Activated naive CD8-positive, alpha-beta T cell (primary cell): ENCODE measurements around the gene RCHY1.
"Not testable (repeated sequence)": the region's sequence is repeated elsewhere in the genome, so short reads cannot be mapped to it uniquely, and the experiment has no call there.

ENCODE experiments used
- H3K27ac Mint-ChIP-seq: one replicate; pipeline ENCODE4 v1.8.0; 2021; ENCODE audit warnings: mixed read lengths
- H3K27me3 Mint-ChIP-seq: one replicate; pipeline ENCODE4 v1.8.0; 2021; ENCODE audit warnings: mixed read lengths
- H3K36me3 Mint-ChIP-seq: one replicate; pipeline ENCODE4 v1.8.0; 2021; ENCODE audit warnings: mixed read lengths
- H3K4me1 Mint-ChIP-seq: one replicate; pipeline ENCODE4 v1.8.0; 2021; ENCODE audit warnings: low read depth, mixed read lengths
- H3K4me3 Mint-ChIP-seq: one replicate; pipeline ENCODE4 v1.8.0; 2021; ENCODE audit warnings: mild to moderate bottlenecking, mixed read lengths
- H3K9me3 Mint-ChIP-seq: one replicate; pipeline ENCODE4 v1.8.0; 2021; ENCODE audit warnings: low read depth, mixed read lengths

The RCHY1 gene

DNA sequence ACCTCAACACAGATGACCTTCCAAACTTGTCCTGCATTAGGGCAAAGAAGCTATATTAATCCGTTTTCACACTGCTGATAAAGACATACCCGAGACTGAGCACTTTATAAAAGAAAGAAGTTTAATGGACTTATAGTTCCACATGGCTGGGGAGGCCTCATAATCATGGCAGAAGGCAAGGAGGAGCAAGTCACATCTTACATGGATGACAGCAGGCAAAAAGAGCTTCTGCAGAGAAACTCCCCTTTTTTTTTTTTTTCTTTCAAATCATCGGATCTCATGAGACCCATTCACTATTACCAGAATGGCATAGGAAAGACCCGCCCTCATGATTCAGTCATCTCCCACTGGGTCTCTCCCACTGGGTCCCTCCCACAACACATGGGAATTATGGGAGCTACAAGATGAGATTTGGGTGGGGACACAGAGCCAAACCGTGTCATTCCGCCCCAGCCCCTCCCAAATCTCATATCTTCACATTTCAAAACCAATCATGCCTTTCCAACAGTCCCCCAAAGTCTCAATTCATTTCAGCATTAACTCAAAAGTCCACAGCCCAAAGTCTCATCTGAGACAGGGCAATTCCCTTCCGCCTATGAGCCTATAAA is 17.4 kb upstream of the RCHY1 start:
- Mint-ChIP-seq H3K36me3 (peaks cover 36% of the 10 kb centered on the region), H3K9me3 (peaks cover 23% of the 10 kb centered on the region)
- not testable (repeated sequence) for H3K27me3 Mint-ChIP-seq, H3K4me1 Mint-ChIP-seq, H3K4me3 Mint-ChIP-seq, H3K27ac Mint-ChIP-seq

DNA sequence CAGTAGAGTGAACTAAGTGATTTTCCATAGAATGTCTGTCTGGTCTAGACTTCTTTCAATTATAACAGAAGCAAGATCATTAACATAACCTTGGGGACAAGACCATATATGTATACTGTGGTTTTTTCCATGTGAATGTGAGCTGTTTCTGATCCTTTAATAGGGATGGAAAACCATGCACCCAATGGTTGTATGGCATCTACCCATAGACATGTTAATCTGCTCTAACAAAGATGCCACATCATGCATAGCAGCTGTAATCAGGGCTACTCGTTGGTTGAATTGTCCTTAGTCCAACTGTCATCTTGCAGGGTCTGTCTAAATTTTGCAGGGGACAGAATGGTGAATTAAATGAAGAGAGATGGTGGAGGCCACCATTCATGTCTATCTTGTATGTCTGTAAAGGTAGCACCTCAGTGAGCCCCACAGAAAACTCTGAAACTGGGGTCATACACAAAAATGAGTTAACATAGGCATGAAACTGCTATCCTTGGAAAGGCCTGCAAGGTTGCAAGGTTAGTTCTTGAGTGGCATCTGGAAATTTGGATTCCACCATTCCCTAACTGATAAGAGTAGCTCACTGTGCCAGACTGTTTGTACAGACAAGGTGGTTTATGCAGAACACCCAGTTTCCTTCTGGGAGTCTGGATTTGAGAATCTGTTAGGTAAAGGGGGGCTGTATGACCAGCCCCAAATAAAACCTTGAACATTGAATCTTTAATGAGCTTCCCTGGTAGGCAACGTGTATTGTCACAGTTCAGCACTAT is 16.5 kb upstream of the RCHY1 start:
- H3K27ac Mint-ChIP-seq, result no peak overlapping the region
- peaks cover 4% of the 10 kb centered on the region for H3K4me1 Mint-ChIP-seq
- peaks cover 23% of the 10 kb centered on the region for H3K9me3 Mint-ChIP-seq
- H3K27me3 Mint-ChIP-seq, result no peaks in the 10 kb centered on the region
- no peak overlapping the region for H3K4me3 Mint-ChIP-seq
- peaks cover 39% of the 10 kb centered on the region for H3K36me3 Mint-ChIP-seq

GRCh38 chr4:75527482-75527881 is 13.3 kb upstream of the RCHY1 start:
- peaks cover 41% of the 10 kb centered on the region for H3K36me3 Mint-ChIP-seq
- H3K9me3 Mint-ChIP-seq, result peaks cover 16% of the 10 kb centered on the region
- peaks cover 12% of the 10 kb centered on the region for H3K4me1 Mint-ChIP-seq
- no peaks in the 10 kb centered on the region for H3K27me3 Mint-ChIP-seq
- no peak overlapping the region for H3K4me3 Mint-ChIP-seq
- no peak overlapping the region for H3K27ac Mint-ChIP-seq

DNA sequence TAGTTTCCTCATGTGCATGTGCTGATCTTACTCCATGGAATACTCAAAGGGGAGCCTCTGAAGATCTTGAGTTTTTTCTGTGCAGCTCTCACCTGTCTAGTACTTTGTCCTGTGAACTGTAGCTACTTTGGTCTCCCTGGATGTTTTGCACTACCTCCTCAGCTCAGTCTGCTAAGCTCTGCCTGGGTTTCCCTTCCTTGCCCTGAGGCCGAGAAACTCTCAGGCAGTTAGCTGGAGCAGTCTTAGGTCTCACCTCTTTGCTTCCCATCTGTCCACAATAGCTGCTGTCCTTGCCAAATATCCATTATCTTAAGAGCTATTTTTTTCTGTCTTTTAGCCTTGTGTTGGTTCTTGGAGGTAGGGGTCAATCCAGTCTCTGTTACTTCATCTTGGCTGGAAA is 11.7 kb upstream of the RCHY1 start:
- H3K9me3 Mint-ChIP-seq, result peaks cover 7% of the 10 kb centered on the region
- no peak overlapping the region for H3K27ac Mint-ChIP-seq
- H3K4me3 Mint-ChIP-seq, result no peak overlapping the region
- peaks cover 36% of the 10 kb centered on the region for H3K36me3 Mint-ChIP-seq
- H3K4me1 Mint-ChIP-seq, result peaks cover 18% of the 10 kb centered on the region
- H3K27me3 Mint-ChIP-seq, result no peaks in the 10 kb centered on the region

DNA sequence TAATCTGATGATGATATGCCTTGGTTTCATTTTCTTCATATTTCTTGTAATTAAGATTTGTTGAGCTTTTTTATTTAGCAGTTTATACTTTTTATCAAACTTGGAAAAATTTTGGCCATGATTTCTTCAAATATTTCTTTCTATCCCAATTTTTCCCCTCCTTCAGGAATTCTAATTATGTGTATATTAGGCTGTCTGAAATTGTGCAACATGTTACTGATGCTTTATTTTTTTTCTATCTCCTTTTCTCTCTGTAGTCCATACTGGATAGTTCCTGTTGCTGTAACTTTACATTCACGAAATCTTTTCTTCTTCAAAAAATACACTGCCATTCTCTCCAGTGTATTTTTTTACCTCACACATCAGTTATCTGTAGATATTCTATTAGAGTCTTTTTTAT is 10.9 kb upstream of the RCHY1 start:
- H3K36me3 Mint-ChIP-seq, result peaks cover 37% of the 10 kb centered on the region
- H3K4me1 Mint-ChIP-seq, result peaks cover 26% of the 10 kb centered on the region
- H3K27me3 Mint-ChIP-seq, result no peaks in the 10 kb centered on the region
- H3K4me3 Mint-ChIP-seq, result no peak overlapping the region
- peaks cover under 1% of the 10 kb centered on the region for H3K9me3 Mint-ChIP-seq
- H3K27ac Mint-ChIP-seq, result no peak overlapping the region

GRCh38 chr4:75519452-75519851 is 5.2 kb upstream of the RCHY1 start:
- not testable (repeated sequence) for H3K4me3 Mint-ChIP-seq, H3K9me3 Mint-ChIP-seq, H3K27me3 Mint-ChIP-seq, H3K27ac Mint-ChIP-seq
- Mint-ChIP-seq H3K36me3 (peaks cover 36% of the 10 kb centered on the region), H3K4me1 (peaks cover 61% of the 10 kb centered on the region)

- H3K27me3 Mint-ChIP-seq, result no peaks in the 10 kb centered on the region
- peaks cover 56% of the 10 kb centered on the region for H3K4me1 Mint-ChIP-seq
- no peak overlapping the region for H3K4me3 Mint-ChIP-seq
- no peaks in the 10 kb centered on the region for H3K9me3 Mint-ChIP-seq
- H3K27ac Mint-ChIP-seq, result peak overlapping the region; percentile 91
- H3K36me3 Mint-ChIP-seq, result peaks cover 23% of the 10 kb centered on the region
These were observed 1.9 kb upstream of the RCHY1 start for GRCh38 chr4:75516144-75516543.

DNA sequence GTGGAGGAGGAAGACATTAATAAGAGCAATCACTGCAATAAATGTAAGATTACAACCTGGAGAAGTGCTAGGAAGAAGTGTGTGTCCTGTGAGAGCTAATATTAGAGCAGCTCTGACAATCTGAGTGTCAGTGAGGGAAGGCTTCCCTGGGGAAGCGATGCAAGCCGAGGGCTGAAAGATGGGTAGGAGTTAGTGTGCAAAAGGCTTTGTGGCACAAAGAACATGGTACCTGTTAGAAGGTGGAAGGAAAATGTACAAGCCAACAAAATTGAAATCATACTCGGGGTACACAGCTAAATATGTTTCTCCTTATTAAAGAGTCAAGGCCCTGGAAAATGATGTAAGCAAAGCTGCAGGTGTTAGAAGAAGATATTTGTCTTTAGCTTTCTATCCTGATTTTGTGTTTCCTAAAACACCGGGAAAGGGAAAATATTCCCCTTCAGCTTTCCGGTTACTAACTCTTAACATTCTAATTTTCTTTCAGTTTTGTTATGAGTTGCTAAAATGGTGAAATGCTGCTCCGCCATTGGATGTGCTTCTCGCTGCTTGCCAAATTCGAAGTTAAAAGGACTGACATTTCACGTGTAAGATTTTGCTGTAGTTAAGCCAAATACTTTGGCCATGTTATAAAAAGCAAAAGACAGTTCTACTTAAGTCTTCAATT is 878 bp upstream of the RCHY1 start:
- H3K27ac Mint-ChIP-seq, result peak overlapping the region; percentile 91
- no peak overlapping the region for H3K4me3 Mint-ChIP-seq
- H3K27me3 Mint-ChIP-seq, result no peaks in the 10 kb centered on the region
- H3K36me3 Mint-ChIP-seq, result peaks cover 17% of the 10 kb centered on the region
- no peaks in the 10 kb centered on the region for H3K9me3 Mint-ChIP-seq
- H3K4me1 Mint-ChIP-seq, result peaks cover 50% of the 10 kb centered on the region

DNA sequence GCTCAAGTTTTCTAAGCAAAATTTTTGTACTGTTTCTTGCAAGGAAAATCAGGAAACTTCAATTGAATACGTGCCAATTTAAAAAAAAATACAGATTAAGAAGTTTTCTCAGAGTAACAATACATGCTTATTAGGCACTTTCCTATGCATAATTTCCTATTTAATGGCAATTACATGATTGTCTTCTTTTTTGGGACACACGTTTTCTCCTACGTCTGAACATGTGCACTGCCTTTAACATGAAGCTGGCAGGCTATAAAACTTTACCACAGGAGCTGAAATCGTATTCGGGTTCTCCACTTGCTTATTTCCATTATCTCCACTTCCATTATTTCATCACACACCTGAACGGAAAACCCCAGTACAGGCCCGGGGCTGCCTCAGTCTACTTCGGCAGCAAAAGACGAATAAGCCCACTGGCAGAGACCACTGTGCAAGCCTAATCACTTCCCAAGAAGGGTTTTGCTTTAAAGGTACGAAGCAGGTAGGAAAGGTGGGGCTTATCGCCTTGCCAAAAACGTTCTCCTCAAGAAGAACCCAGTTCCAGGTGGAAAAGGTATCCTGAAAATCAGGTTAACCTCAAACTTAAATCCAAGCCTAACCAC is 575 bp downstream of the RCHY1 start:
- Mint-ChIP-seq H3K4me1 (peaks cover 53% of the 10 kb centered on the region), H3K4me3 (no peak overlapping the region), H3K27ac (peak overlapping the region; percentile 91)

DNA sequence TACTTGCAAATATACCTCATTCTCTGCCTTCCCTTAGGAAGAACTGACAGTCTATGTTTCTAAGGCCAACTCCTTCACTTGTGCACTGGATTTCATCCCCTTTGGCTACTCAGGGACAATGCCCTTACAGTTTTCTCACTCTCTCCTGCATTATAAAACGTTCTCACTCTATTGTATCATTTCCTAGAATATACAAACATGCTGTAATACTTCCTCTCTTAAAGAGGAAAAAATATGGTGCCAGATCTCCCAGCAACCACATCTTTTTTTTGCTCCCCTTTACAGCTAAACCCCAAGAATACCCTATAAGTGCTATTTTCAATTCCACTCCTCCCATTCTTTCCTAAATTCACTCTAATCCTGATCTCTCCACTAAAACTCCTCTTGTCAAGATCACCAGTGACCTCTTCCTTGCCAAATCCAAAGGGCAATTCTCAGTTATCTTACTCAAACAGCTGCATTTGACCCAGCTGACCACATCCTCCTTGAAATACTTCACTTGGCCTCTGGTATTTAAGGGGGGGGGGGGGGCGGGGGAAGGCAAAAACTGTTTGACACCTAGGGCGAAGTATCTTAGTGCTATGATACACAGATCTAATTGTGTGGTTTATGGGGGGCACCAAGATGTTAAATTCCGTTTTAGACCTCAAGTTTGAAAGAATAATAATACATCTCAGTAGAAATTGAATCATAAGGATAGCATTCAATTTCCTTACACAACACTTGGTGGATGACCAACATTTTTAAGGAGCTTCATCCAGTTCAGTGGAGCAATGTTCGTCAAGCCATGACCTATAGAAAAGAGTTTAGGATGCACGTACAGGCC is 1.6 kb downstream of the RCHY1 start:
- Mint-ChIP-seq H3K9me3 (no peaks in the 10 kb centered on the region), H3K27ac (peak overlapping the region; percentile 85), H3K27me3 (no peaks in the 10 kb centered on the region), H3K36me3 (peaks cover 9% of the 10 kb centered on the region), H3K4me3 (no peak overlapping the region), H3K4me1 (peaks cover 47% of the 10 kb centered on the region)

More for the DNA sequence above, 575 bp downstream of the RCHY1 start:
- Mint-ChIP-seq H3K27me3 (no peaks in the 10 kb centered on the region), H3K9me3 (no peaks in the 10 kb centered on the region), H3K36me3 (peaks cover 9% of the 10 kb centered on the region)

- Mint-ChIP-seq H3K27me3 (no peaks in the 10 kb centered on the region), H3K27ac (no peak overlapping the region), H3K36me3 (peaks cover 6% of the 10 kb centered on the region), H3K9me3 (no peaks in the 10 kb centered on the region), H3K4me1 (peaks cover 47% of the 10 kb centered on the region), H3K4me3 (no peak overlapping the region)
These were observed 2.4 kb downstream of the RCHY1 start for GRCh38 chr4:75511841-75512240.

DNA sequence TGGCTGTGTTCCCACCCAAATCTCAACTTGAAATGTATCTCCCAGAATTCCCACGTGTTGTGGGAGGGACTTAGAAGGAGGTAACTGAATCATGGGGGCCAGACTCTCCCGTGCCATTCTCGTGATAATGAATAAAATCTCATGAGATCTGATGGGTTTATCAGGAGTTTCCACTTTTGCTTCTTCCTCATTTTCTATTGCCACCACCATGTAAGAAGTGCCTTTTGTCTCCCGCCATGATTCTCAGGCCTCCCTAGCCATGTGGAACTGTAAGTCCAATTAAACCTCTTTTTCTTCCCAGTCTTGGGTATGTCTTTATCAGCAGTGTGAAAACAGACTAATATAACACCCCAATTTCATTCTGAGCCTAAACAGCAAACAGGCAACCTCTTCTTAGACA is 4.6 kb downstream of the RCHY1 start:
- H3K27ac Mint-ChIP-seq, H3K27me3 Mint-ChIP-seq, H3K9me3 Mint-ChIP-seq: not testable (repeated sequence)
- H3K4me3 Mint-ChIP-seq, result peak overlapping the region; percentile 12
- peaks cover 36% of the 10 kb centered on the region for H3K4me1 Mint-ChIP-seq
- peaks cover 15% of the 10 kb centered on the region for H3K36me3 Mint-ChIP-seq

GRCh38 chr4:75505630-75506029 is 8.6 kb downstream of the RCHY1 start:
- H3K4me1 Mint-ChIP-seq, result peaks cover 33% of the 10 kb centered on the region
- peak overlapping the region; percentile 28 for H3K27ac Mint-ChIP-seq

GRCh38 chr4:75502671-75503070 is 11.5 kb downstream of the RCHY1 start:
- H3K4me1 Mint-ChIP-seq, result peaks cover 29% of the 10 kb centered on the region
- no peak overlapping the region for H3K4me3 Mint-ChIP-seq
- no peaks in the 10 kb centered on the region for H3K9me3 Mint-ChIP-seq
- H3K27me3 Mint-ChIP-seq, result no peaks in the 10 kb centered on the region
- H3K36me3 Mint-ChIP-seq, result peaks cover 32% of the 10 kb centered on the region
- no peak overlapping the region for H3K27ac Mint-ChIP-seq

More at GRCh38 chr4:75505630-75506029, 8.6 kb downstream of the RCHY1 start:
- Mint-ChIP-seq H3K36me3 (peaks cover 21% of the 10 kb centered on the region), H3K4me3 (no peak overlapping the region), H3K9me3 (no peaks in the 10 kb centered on the region), H3K27me3 (no peaks in the 10 kb centered on the region)
